ENCODE measurements around the gene PQBP1. TPM values are rescaled to one million over a fixed set of nuclear protein-coding genes. Genes with fewer than 3 reads are reported as not detected.

PQBP1 gene
- total and polyA plus RNA-seq, 2 donors from 2014 or later = 61.3 to 93.4 TPM

GRCh38 chrX:48938721-48939425 lies 41.1 kb downstream of the PQBP1 start:
- H3K9me3 ChIP-seq (ENCODE audit: control insufficient read depth in 2 of 3, insufficient read depth in 1 of 3, low read length in 3 of 3) = no peaks in the 10 kb centered on the region
- intact Hi-C loops (cut with DNase I) = no loop called here
- peaks cover 0 to 22% (median 2%) of the 10 kb centered on the region in 3 donors for H3K36me3 ChIP-seq (ENCODE audit: control insufficient read depth in 2 of 3, insufficient read depth in 3 of 3, low read length in 3 of 3)
- H3K9ac ChIP-seq (ENCODE audit: low read length in 3 of 3) = no peak overlapping the region
- DNase-seq (no peak), FAIRE-seq (no peak)
- no peaks in the 10 kb centered on the region for H3K27me3 ChIP-seq (ENCODE audit: control insufficient read depth, insufficient read depth, low read length)
- H3K4me3 ChIP-seq (ENCODE audit: low read length in 3 of 3) = no peak overlapping the region
- H3K27ac ChIP-seq (ENCODE audit: low read depth in 2 of 2, low read length in 2 of 2) = no peak overlapping the region
- no peak for TF ChIP-seq CTCF (IDR thresholded peaks at IDR 0.05; ENCODE audit: borderline replicate concordance, extremely low read depth, insufficient read depth)
- H3K4me1 ChIP-seq (ENCODE audit: control insufficient read depth in 2 of 3, insufficient read depth in 2 of 3, low read depth in 1 of 3, low read length in 3 of 3) = peaks cover 0 to 12% (median 0%) of the 10 kb centered on the region in 3 donors

- Histone ChIP-seq H3K27ac (ENCODE audit: low read depth in 2 of 2, low read length in 2 of 2) (no peak overlapping the region), H3K36me3 (ENCODE audit: control insufficient read depth in 2 of 3, insufficient read depth in 3 of 3, low read length in 3 of 3) (peaks cover 0 to 14% (median 0%) of the 10 kb centered on the region in 3 donors), H3K4me1 (ENCODE audit: control insufficient read depth in 2 of 3, insufficient read depth in 2 of 3, low read depth in 1 of 3, low read length in 3 of 3) (peaks cover 0 to 12% (median 0%) of the 10 kb centered on the region in 3 donors), H3K4me3 (ENCODE audit: low read length in 3 of 3) (no peak overlapping the region), H3K27me3 (ENCODE audit: control insufficient read depth, insufficient read depth, low read length) (no peaks in the 10 kb centered on the region), H3K9ac (ENCODE audit: low read length in 3 of 3) (no peak overlapping the region), H3K9me3 (ENCODE audit: control insufficient read depth in 2 of 3, insufficient read depth in 1 of 3, low read length in 3 of 3) (no peaks in the 10 kb centered on the region)
- DNase-seq (no peak), FAIRE-seq (no peak)
- TF ChIP-seq CTCF (IDR thresholded peaks at IDR 0.05; ENCODE audit: borderline replicate concordance, extremely low read depth, insufficient read depth) = no peak
- intact Hi-C loops (cut with DNase I) = no loop called here
These were observed 41.9 kb downstream of the PQBP1 start for GRCh38 chrX:48939524-48940228.

GRCh38 chrX:48940404-48940955 lies 42.8 kb downstream of the PQBP1 start:
- Histone ChIP-seq H3K36me3 (ENCODE audit: control insufficient read depth in 2 of 3, insufficient read depth in 3 of 3, low read length in 3 of 3) (peaks cover 0 to 11% (median 0%) of the 10 kb centered on the region in 3 donors), H3K4me1 (ENCODE audit: control insufficient read depth in 2 of 3, insufficient read depth in 2 of 3, low read depth in 1 of 3, low read length in 3 of 3) (peaks cover 0 to 12% (median 0%) of the 10 kb centered on the region in 3 donors), H3K9me3 (ENCODE audit: control insufficient read depth in 2 of 3, insufficient read depth in 1 of 3, low read length in 3 of 3) (no peaks in the 10 kb centered on the region), H3K27ac (ENCODE audit: low read depth in 2 of 2, low read length in 2 of 2) (no peak overlapping the region), H3K4me3 (ENCODE audit: low read length in 3 of 3) (no peak overlapping the region), H3K27me3 (ENCODE audit: control insufficient read depth, insufficient read depth, low read length) (no peaks in the 10 kb centered on the region), H3K9ac (ENCODE audit: low read length in 3 of 3) (no peak overlapping the region)
- intact Hi-C loops (cut with DNase I) = no loop called here
- FAIRE-seq = no peak
- no peak for DNase-seq
- no peak for TF ChIP-seq CTCF (IDR thresholded peaks at IDR 0.05; ENCODE audit: borderline replicate concordance, extremely low read depth, insufficient read depth)

All from kidney (tissue), 14 donors.